ENCODE data around the gene GBE1. TPM values are rescaled to one million over a fixed set of nuclear protein-coding genes. Genes with fewer than 3 reads are reported as not detected.

Gene GBE1
- total RNA-seq, 2 donors from 2014 or later, result 9.6 to 15.8 TPM

GRCh38 chr3:81579744-81580143, 181.7 kb downstream of the GBE1 start:
- Histone ChIP-seq H3K27me3 (no peaks in the 10 kb centered on the region), H3K4me3 (no peak overlapping the region), H3K36me3 (replicated peaks in 1 of 2; ENCODE audit: insufficient read depth in 1 of 2, low read depth in 2 of 2) (no peaks in the 10 kb centered on the region), H3K9me3 (no peaks in the 10 kb centered on the region), H3K4me1 (no peaks in the 10 kb centered on the region), H3K27ac (no peak overlapping the region)
- no peak for ATAC-seq
- DNase-seq, result no peak
- 76 to 88% methylated on average over 2 of the region's 2 CpGs for WGBS, 2 donors
- no peak for TF ChIP-seq POLR2A (IDR thresholded peaks at IDR 0.05)
- no peak for TF ChIP-seq CTCF (IDR thresholded peaks at IDR 0.05)
- intact Hi-C loops (cut with DNase I), result no loop called here

GRCh38 chr3:81572201-81572756, 189.2 kb downstream of the GBE1 start:
- Histone ChIP-seq H3K27me3 (no peaks in the 10 kb centered on the region), H3K36me3 (replicated peaks in 1 of 2; ENCODE audit: insufficient read depth in 1 of 2, low read depth in 2 of 2) (no peaks in the 10 kb centered on the region), H3K27ac (no peak overlapping the region), H3K4me1 (no peaks in the 10 kb centered on the region), H3K4me3 (no peak overlapping the region), H3K9me3 (no peaks in the 10 kb centered on the region)
- TF ChIP-seq CTCF (IDR thresholded peaks at IDR 0.05), result no peak
- TF ChIP-seq POLR2A (IDR thresholded peaks at IDR 0.05), result no peak
- intact Hi-C loops (cut with DNase I), result no loop called here
- WGBS, 2 donors, result 90 to 95% methylated on average over 1 of the region's 1 CpG
- ATAC-seq (no peak), DNase-seq (no peak)

- no peaks in the 10 kb centered on the region for H3K4me1 ChIP-seq
- no peak for DNase-seq
- 72 to 86% methylated on average over 5 of the region's 5 CpGs for WGBS, 2 donors
- no peak overlapping the region for H3K27ac ChIP-seq
- H3K4me3 ChIP-seq, result no peak overlapping the region
- intact Hi-C loops (cut with DNase I), result no loop called here
- no peaks in the 10 kb centered on the region for H3K36me3 ChIP-seq (replicated peaks in 1 of 2; ENCODE audit: insufficient read depth in 1 of 2, low read depth in 2 of 2)
- no peaks in the 10 kb centered on the region for H3K9me3 ChIP-seq
- no peak for TF ChIP-seq CTCF (IDR thresholded peaks at IDR 0.05)
- no peak for TF ChIP-seq POLR2A (IDR thresholded peaks at IDR 0.05)
- ATAC-seq, result no peak
- no peaks in the 10 kb centered on the region for H3K27me3 ChIP-seq
These were observed 193.1 kb downstream of the GBE1 start for GRCh38 chr3:81568378-81568777.

- DNase-seq (no peak), ATAC-seq (no peak)
- H3K4me1 ChIP-seq, result no peaks in the 10 kb centered on the region
- H3K9me3 ChIP-seq, result no peaks in the 10 kb centered on the region
- TF ChIP-seq POLR2A (IDR thresholded peaks at IDR 0.05) (no peak), CTCF (IDR thresholded peaks at IDR 0.05) (no peak)
- no peaks in the 10 kb centered on the region for H3K27me3 ChIP-seq
- no peaks in the 10 kb centered on the region for H3K36me3 ChIP-seq (replicated peaks in 1 of 2; ENCODE audit: insufficient read depth in 1 of 2, low read depth in 2 of 2)
- intact Hi-C loops (cut with DNase I), result no loop called here
- H3K4me3 ChIP-seq, result no peak overlapping the region
- 96 to 100% methylated on average over 2 of the region's 2 CpGs for WGBS, 2 donors
- no peak overlapping the region for H3K27ac ChIP-seq
These were observed 196.4 kb downstream of the GBE1 start for GRCh38 chr3:81565041-81565440.

- Histone ChIP-seq H3K27ac (no peak overlapping the region), H3K9me3 (no peaks in the 10 kb centered on the region), H3K4me1 (no peaks in the 10 kb centered on the region), H3K36me3 (replicated peaks in 1 of 2; ENCODE audit: insufficient read depth in 1 of 2, low read depth in 2 of 2) (no peaks in the 10 kb centered on the region), H3K4me3 (no peak overlapping the region), H3K27me3 (no peaks in the 10 kb centered on the region)
- 0 to 45% methylated on average over 1 of the region's 1 CpG for WGBS, 2 donors
- intact Hi-C loops (cut with DNase I), result no loop called here
- TF ChIP-seq CTCF (IDR thresholded peaks at IDR 0.05) (no peak), POLR2A (IDR thresholded peaks at IDR 0.05) (no peak)
- DNase-seq, result no peak
- no peak for ATAC-seq
These were observed 203.3 kb downstream of the GBE1 start for GRCh38 chr3:81558106-81558505.

Measured in body of pancreas (tissue), 4 donors.